ENCODE results near the gene CLP1. TPM values are rescaled to one million over a fixed set of nuclear protein-coding genes. Genes with fewer than 3 reads are reported as not detected.

Gene CLP1
- total RNA-seq, 2 experiments from 2014 or later, result 21.8 to 24.2 TPM

DNA sequence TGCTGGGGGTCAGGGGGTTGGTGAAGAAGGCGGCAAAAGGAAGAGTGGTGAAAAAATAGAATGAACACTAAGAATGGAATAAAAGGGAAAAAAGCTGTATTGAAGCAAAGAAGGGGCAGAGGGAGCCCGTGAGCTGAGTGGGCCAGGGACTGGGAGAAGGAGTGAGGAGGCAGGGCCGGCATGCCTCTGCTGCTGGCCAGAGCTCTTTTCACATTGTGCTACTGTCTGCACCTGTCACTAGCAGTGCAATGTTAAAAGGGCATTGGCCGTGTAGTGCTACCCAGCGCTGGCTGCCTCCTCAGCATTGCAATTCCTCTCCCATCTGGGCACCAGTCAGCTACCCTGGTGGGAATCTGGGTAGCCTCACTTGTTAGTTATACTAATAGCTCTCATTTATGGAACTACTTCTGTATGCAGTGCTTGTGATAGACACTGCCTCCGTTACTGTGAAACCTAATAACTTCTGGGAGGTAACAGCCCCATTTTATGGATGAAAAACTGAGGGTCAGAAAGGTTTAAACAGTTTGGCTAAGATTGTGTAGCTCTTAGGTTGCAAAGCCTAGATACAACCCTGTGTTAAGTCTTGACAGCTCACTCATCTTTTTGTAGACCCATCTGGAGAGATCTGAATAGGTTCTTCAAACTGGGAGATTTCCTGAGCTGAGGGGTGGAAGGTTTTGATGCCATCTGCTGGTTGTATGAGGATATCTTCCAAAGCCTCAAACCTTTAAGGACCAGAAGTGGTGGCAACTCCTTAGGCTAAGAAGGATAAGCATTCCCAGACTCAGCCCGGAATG lies 16.4 kb upstream of the CLP1 start:
- peak; percentile 42 for ATAC-seq (ENCODE audit: poor library complexity)
- no peaks in the 10 kb centered on the region for H3K9me3 ChIP-seq (ENCODE audit: control insufficient read depth in 1 of 2, insufficient read depth in 1 of 2, low read length in 2 of 2)
- H3K4me3 ChIP-seq (ENCODE audit: low read length), result no peak overlapping the region
- intact Hi-C loops (cut with DNase I, micrococcal nuclease), result loop anchor here (1.0 to 2.0 kb wide), 3 partner anchors 73 to 296 kb away; no protein-coding TSS in a partner anchor
- peaks cover 28% of the 10 kb centered on the region for H3K4me1 Mint-ChIP-seq (ENCODE audit: low read depth)
- ChIA-PET POLR2A (interaction anchor here (0.5 to 4.0 kb wide), 5 partner anchors 73 to 184 kb away, joined by 3 to 34 read pairs (median 3); partner anchors contain the start of genes SELENOH and UBE2L6), CTCF (interaction anchor here (0.8 to 4.7 kb wide), 8 partner anchors 27 to 296 kb away, joined by 3 to 47 read pairs (median 5); partner anchors contain the start of genes UBE2L6 and ZDHHC5)
- H3K4me1 ChIP-seq (ENCODE audit: insufficient read depth, low read length), result peaks cover 32% of the 10 kb centered on the region
- peak in 4 of 14 experiments; percentile 38 to 71 (median 58) for DNase-seq
- no peaks in the 10 kb centered on the region for H3K36me3 ChIP-seq (ENCODE audit: insufficient read depth, low read length)
- peak overlapping the region; percentile 64 for H3K4me3 Mint-ChIP-seq
- H3K9me3 Mint-ChIP-seq, result no peaks in the 10 kb centered on the region
- H3K27ac Mint-ChIP-seq, result no peak overlapping the region
- TF ChIP-seq CTCF (IDR thresholded peaks at IDR 0.05), result peak; percentile 45
- peaks cover 53% of the 10 kb centered on the region for H3K27me3 Mint-ChIP-seq
- no peak overlapping the region for H3K27ac ChIP-seq (ENCODE audit: low read depth in 1 of 2, low read length in 2 of 2)
- H3K27me3 ChIP-seq (ENCODE audit: control insufficient read depth in 1 of 2, insufficient read depth in 2 of 2, low read length in 2 of 2), result peaks cover 22 to 38% of the 10 kb centered on the region in 2 experiments
- no peaks in the 10 kb centered on the region for H3K36me3 Mint-ChIP-seq (ENCODE audit: low read depth)

GRCh38 chr11:57643802-57644201 lies 13.8 kb upstream of the CLP1 start:
- Mint-ChIP-seq H3K4me3 (no peak overlapping the region), H3K27me3 (peaks cover 56% of the 10 kb centered on the region), H3K36me3 (ENCODE audit: low read depth) (no peaks in the 10 kb centered on the region), H3K4me1 (ENCODE audit: low read depth) (peaks cover 42% of the 10 kb centered on the region), H3K27ac (no peak overlapping the region), H3K9me3 (no peaks in the 10 kb centered on the region)
- ChIA-PET CTCF (interaction anchor here (0.8 to 2.4 kb wide), 6 partner anchors 32 to 298 kb away, joined by 3 to 33 read pairs (median 4); partner anchors contain the start of gene UBE2L6), POLR2A (interaction anchor here (1.4 to 2.1 kb wide), 2 partner anchors 13 to 76 kb away, joined by 3 to 13 read pairs; partner anchors contain the start of gene UBE2L6)
- TF ChIP-seq CTCF (IDR thresholded peaks at IDR 0.05), result no peak
- intact Hi-C loops (cut with DNase I, micrococcal nuclease), result loop anchor here (2.0 kb wide), 2 partner anchors 151 to 185 kb away; no protein-coding TSS in a partner anchor
- ATAC-seq (ENCODE audit: poor library complexity) (no peak), DNase-seq (no peak)
- Histone ChIP-seq H3K27me3 (ENCODE audit: control insufficient read depth in 1 of 2, insufficient read depth in 2 of 2, low read length in 2 of 2) (peaks cover 42 to 45% of the 10 kb centered on the region in 2 experiments), H3K9me3 (ENCODE audit: control insufficient read depth in 1 of 2, insufficient read depth in 1 of 2, low read length in 2 of 2) (peaks cover 0 to 12% of the 10 kb centered on the region in 2 experiments), H3K4me1 (ENCODE audit: insufficient read depth, low read length) (peaks cover 43% of the 10 kb centered on the region), H3K27ac (ENCODE audit: low read depth in 1 of 2, low read length in 2 of 2) (no peak overlapping the region), H3K36me3 (ENCODE audit: insufficient read depth, low read length) (no peaks in the 10 kb centered on the region), H3K4me3 (ENCODE audit: low read length) (no peak overlapping the region)

GRCh38 chr11:57644748-57645688 lies 12.5 kb upstream of the CLP1 start:
- Histone ChIP-seq H3K4me1 (ENCODE audit: insufficient read depth, low read length) (peaks cover 42% of the 10 kb centered on the region), H3K9me3 (ENCODE audit: control insufficient read depth in 1 of 2, insufficient read depth in 1 of 2, low read length in 2 of 2) (peaks cover 0 to 13% of the 10 kb centered on the region in 2 experiments), H3K36me3 (ENCODE audit: insufficient read depth, low read length) (no peaks in the 10 kb centered on the region), H3K27me3 (ENCODE audit: control insufficient read depth in 1 of 2, insufficient read depth in 2 of 2, low read length in 2 of 2) (peaks cover 48 to 50% of the 10 kb centered on the region in 2 experiments), H3K27ac (ENCODE audit: low read depth in 1 of 2, low read length in 2 of 2) (no peak overlapping the region), H3K4me3 (ENCODE audit: low read length) (no peak overlapping the region)
- no peak overlapping the region for H3K4me3 Mint-ChIP-seq
- POLR2A ChIA-PET, result interaction anchor here (1.0 to 2.1 kb wide), 4 partner anchors 12 to 118 kb away, joined by 3 to 13 read pairs (median 3); partner anchors contain the start of gene UBE2L6
- H3K27me3 Mint-ChIP-seq, result peaks cover 64% of the 10 kb centered on the region
- H3K27ac Mint-ChIP-seq, result no peak overlapping the region
- CTCF ChIA-PET, result interaction anchor here (0.6 to 2.4 kb wide), 20 partner anchors 8 to 871 kb away, joined by 3 to 33 read pairs (median 4); partner anchors contain the start of genes SELENOH, TNKS1BP1 and UBE2L6
- H3K4me1 Mint-ChIP-seq (ENCODE audit: low read depth), result peaks cover 50% of the 10 kb centered on the region
- no peaks in the 10 kb centered on the region for H3K9me3 Mint-ChIP-seq
- TF ChIP-seq CTCF (IDR thresholded peaks at IDR 0.05), result peak; percentile 71
- intact Hi-C loops (cut with DNase I, micrococcal nuclease), result loop anchor here (2.0 kb wide), 2 partner anchors 152 to 186 kb away; no protein-coding TSS in a partner anchor
- peak; percentile 73 to 90 (median 86) for DNase-seq
- no peaks in the 10 kb centered on the region for H3K36me3 Mint-ChIP-seq (ENCODE audit: low read depth)
- ATAC-seq (ENCODE audit: poor library complexity), result peak; percentile 68
